Upper lobe of left lung (tissue), 4 donors: Measurements from ENCODE around the gene RBBP4.

Experiments used
- CTCF ChIP-seq, 6 experiments: fragments of 450-650 bp in 4 of 6; fragments of 200-600 bp in 2 of 6; sonication (generic) in 2 of 6; IDR thresholded peaks; one replicate each; pipeline ENCODE4 v1.5.1; 2016 to 2019; ENCODE audit warnings: antibody characterized with exemption in 6 of 6
- POLR2AphosphoS5 ChIP-seq, 2 donors: sonication (generic); formaldehyde crosslinking; IDR thresholded peaks; one replicate each; pipeline ENCODE4 v1.5.1; 2017; ENCODE audit warnings: antibody characterized with exemption in 2 of 2

- TF ChIP-seq CTCF (IDR thresholded peaks at IDR 0.05) (no peak), POLR2AphosphoS5 (IDR thresholded peaks at IDR 0.05) (no peak)
These were observed 8.6 kb downstream of the RBBP4 start for GRCh38 chr1:32659581-32659980.
